Panc1 (cell line): ENCODE measurements around the gene JPH4. TPM values are rescaled to one million over a fixed set of nuclear protein-coding genes. Genes with fewer than 3 reads are reported as not detected.

Experiments used
- ATAC-seq: fragments of 200-7000 bp; cut with Tn5 transposase; 2 replicates; pipeline ENCODE4 v1.9.1; 2020; ENCODE audit warnings: mild to moderate bottlenecking, moderate library complexity
- BruUV-seq: library from RNA; stranded (reverse); fragments of 400-500 nt; replicated peaks from 2 replicates; lab custom pipeline; 2021; lab: Mats Ljungman, UMichigan
- CTCF ChIA-PET: fragments of 300-600 bp; sonication (Branson Sonifier 250); formaldehyde crosslinking; loops from one replicate; lab custom pipeline; 2022; ENCODE audit warnings: antibody characterized with exemption; lab: Charles Lee
- POLR2A ChIA-PET: fragments of 300-600 bp; sonication (Branson Sonifier 250); formaldehyde crosslinking; loops from one replicate; lab custom pipeline; 2022; ENCODE audit warnings: antibody characterized with exemption; lab: Charles Lee
- DNase-seq: peaks from one replicate; pipeline ENCODE4 v3.0.0-alpha.2; 2010; ENCODE audit warnings: low read depth, low spot score
- H3K27ac ChIP-seq: 2 replicates; pipeline ENCODE4 v1.5.1; 2011; ENCODE audit warnings: mild to moderate bottlenecking, low read length, inconsistent platforms
- H3K27me3 ChIP-seq: fragments of 200-500 bp; sonication (Bioruptor generic); 2 replicates; pipeline ENCODE4 v1.6.0; 2014; ENCODE audit warnings: low read length, inconsistent platforms; ENCODE audit not compliant: control insufficient read depth, insufficient read depth
- H3K36me3 ChIP-seq: fragments of 200-500 bp; sonication (Bioruptor generic); 2 replicates; pipeline ENCODE4 v1.5.1; 2014; ENCODE audit warnings: inconsistent platforms, mild to moderate bottlenecking, low read length, moderate library complexity; ENCODE audit not compliant: control insufficient read depth, insufficient read depth
- H3K4me1 ChIP-seq: 2 replicates; pipeline ENCODE4 v1.5.1; 2011; ENCODE audit warnings: inconsistent platforms, mild to moderate bottlenecking, low read length, moderate library complexity; ENCODE audit not compliant: control insufficient read depth, insufficient read depth
- H3K4me3 ChIP-seq, 2 experiments: 2 replicates each; pipeline ENCODE4 v1.5.1; 2011 to 2012; ENCODE audit warnings: low read depth in 2 of 2, low read length in 2 of 2, mild to moderate bottlenecking in 2 of 2, inconsistent platforms in 1 of 2, moderate library complexity in 1 of 2
- H3K9me3 ChIP-seq: fragments of 200-500 bp; sonication (Bioruptor generic); 2 replicates; pipeline ENCODE4 v1.5.1; 2014; ENCODE audit warnings: low read depth, mild to moderate bottlenecking, inconsistent platforms, low read length, moderate library complexity; ENCODE audit not compliant: control insufficient read depth, insufficient read depth
- POLR2AphosphoS5 ChIP-seq: IDR thresholded peaks from 2 replicates; pipeline ENCODE4 v1.6.1; 2012; ENCODE audit warnings: mild to moderate bottlenecking, low read depth, low read length, moderate library complexity
- SIN3A ChIP-seq: IDR thresholded peaks from 2 replicates; pipeline ENCODE4 v1.6.1; 2012; ENCODE audit warnings: low read depth, mild to moderate bottlenecking, low read length, moderate library complexity, borderline replicate concordance; ENCODE audit not compliant: insufficient read depth
- TCF7L2 ChIP-seq: IDR thresholded peaks from 2 replicates; pipeline ENCODE4 v1.6.1; 2011; ENCODE audit warnings: mild to moderate bottlenecking, low read depth, low read length, inconsistent platforms
- in situ Hi-C: cut with HindIII; loops from 2 replicates; pipeline ENCODE4 v1.10.0; 2016; ENCODE audit warnings: low sequenced_read_pairs, low pct_unique_long_range_greater_than_20kb
- intact Hi-C: fragments of 100-400 bp; cut with micrococcal nuclease; formaldehyde crosslinking; loops from one replicate; pipeline ENCODE4 v1.10.0; 2022; ENCODE audit not compliant: unreplicated experiment
- total RNA-seq: library from RNA; stranded (reverse); gene quantifications from one replicate; pipeline ENCODE4 v1.2.1, GENCODE V29; 2021; ENCODE audit not compliant: unreplicated experiment
- TF ChIP-seq, protein P1 (sequence below): fragments of 450-650 bp; IDR thresholded peaks from 2 replicates; pipeline ENCODE4 v1.5.1; 2017; ENCODE audit warnings: mild to moderate bottlenecking
- TF ChIP-seq, protein P2 (sequence below), 2 experiments: IDR thresholded peaks; 2 replicates each; pipeline ENCODE4 v1.6.1; 2011 to 2012; ENCODE audit warnings: low read depth in 2 of 2, control low read depth in 1 of 2, low read length in 1 of 2, mild to moderate bottlenecking in 1 of 2, moderate library complexity in 1 of 2; ENCODE audit not compliant: insufficient read depth in 1 of 2

The JPH4 gene
- total RNA-seq, 1 experiment from 2014 or later = 0.05 TPM

DNA sequence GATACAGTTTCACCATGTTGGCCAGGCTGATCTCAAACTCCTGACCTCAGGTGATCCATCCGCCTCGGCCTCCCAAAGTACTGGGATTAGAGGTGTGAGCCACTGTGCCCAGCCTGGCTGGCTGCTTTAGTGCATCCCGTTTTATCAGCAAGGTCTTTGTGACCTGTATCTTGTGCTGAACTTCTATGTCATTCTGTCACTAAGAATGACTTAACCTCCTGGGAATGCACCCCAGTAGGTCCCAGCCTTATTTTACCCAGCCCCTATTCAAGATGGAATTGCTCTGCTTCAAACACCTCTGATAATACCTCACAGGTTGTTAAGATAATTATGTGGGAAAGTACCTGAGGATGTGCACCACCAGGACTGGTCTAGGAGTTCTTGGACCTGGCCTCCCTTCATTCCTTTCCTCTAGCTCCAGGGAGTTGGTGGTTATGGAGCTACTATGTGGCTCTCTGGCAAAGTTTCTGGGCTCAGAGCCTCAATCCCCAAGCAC is 26.1 kb upstream of the JPH4 start:
- intact Hi-C loops (no loop called here), in situ Hi-C loops (no loop called here)
- no peak for DNase-seq
- ChIA-PET POLR2A (no interaction called here), CTCF (no interaction called here)
- Histone ChIP-seq H3K27ac (no peak overlapping the region), H3K4me3 (no peak overlapping the region), H3K4me1 (no peaks in the 10 kb centered on the region), H3K9me3 (no peaks in the 10 kb centered on the region), H3K36me3 (no peaks in the 10 kb centered on the region), H3K27me3 (peaks cover 3% of the 10 kb centered on the region; the same call in 1 of the 2 replicates)
- no TSS peak for BruUV-seq
- TF ChIP-seq POLR2AphosphoS5 = no peak
- TF ChIP-seq TCF7L2 = no peak
- TF ChIP-seq, protein P1, sequence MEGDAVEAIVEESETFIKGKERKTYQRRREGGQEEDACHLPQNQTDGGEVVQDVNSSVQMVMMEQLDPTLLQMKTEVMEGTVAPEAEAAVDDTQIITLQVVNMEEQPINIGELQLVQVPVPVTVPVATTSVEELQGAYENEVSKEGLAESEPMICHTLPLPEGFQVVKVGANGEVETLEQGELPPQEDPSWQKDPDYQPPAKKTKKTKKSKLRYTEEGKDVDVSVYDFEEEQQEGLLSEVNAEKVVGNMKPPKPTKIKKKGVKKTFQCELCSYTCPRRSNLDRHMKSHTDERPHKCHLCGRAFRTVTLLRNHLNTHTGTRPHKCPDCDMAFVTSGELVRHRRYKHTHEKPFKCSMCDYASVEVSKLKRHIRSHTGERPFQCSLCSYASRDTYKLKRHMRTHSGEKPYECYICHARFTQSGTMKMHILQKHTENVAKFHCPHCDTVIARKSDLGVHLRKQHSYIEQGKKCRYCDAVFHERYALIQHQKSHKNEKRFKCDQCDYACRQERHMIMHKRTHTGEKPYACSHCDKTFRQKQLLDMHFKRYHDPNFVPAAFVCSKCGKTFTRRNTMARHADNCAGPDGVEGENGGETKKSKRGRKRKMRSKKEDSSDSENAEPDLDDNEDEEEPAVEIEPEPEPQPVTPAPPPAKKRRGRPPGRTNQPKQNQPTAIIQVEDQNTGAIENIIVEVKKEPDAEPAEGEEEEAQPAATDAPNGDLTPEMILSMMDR = no peak
- TF ChIP-seq SIN3A = no peak
- TF ChIP-seq, protein P2, sequence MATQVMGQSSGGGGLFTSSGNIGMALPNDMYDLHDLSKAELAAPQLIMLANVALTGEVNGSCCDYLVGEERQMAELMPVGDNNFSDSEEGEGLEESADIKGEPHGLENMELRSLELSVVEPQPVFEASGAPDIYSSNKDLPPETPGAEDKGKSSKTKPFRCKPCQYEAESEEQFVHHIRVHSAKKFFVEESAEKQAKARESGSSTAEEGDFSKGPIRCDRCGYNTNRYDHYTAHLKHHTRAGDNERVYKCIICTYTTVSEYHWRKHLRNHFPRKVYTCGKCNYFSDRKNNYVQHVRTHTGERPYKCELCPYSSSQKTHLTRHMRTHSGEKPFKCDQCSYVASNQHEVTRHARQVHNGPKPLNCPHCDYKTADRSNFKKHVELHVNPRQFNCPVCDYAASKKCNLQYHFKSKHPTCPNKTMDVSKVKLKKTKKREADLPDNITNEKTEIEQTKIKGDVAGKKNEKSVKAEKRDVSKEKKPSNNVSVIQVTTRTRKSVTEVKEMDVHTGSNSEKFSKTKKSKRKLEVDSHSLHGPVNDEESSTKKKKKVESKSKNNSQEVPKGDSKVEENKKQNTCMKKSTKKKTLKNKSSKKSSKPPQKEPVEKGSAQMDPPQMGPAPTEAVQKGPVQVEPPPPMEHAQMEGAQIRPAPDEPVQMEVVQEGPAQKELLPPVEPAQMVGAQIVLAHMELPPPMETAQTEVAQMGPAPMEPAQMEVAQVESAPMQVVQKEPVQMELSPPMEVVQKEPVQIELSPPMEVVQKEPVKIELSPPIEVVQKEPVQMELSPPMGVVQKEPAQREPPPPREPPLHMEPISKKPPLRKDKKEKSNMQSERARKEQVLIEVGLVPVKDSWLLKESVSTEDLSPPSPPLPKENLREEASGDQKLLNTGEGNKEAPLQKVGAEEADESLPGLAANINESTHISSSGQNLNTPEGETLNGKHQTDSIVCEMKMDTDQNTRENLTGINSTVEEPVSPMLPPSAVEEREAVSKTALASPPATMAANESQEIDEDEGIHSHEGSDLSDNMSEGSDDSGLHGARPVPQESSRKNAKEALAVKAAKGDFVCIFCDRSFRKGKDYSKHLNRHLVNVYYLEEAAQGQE (IDR thresholded peaks at IDR 0.05; ENCODE audit: insufficient read depth in 1 of 2, low read depth in 2 of 2, low read length in 1 of 2) = no peak
- no peak for ATAC-seq

DNA sequence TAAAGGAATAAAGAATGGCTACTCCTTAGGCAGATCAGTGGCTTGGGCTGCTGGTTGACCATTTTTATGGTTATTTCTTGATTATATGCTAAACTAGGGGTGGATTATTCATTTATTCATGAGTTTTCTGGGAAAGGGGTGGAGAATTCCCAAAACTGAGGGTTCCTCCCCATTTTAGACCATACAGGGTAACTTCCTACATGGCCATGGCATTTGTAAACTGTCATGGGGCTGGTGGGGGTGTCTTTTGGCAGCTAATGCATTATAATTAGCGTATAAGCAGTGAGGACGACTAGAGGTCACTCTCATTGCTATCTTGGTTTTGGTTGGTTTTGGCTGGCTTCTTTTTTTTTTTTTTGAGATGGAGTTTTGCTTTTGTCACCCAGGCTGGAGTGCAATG is 25.6 kb upstream of the JPH4 start:
- H3K4me3 ChIP-seq = no peak overlapping the region
- ATAC-seq (no peak), DNase-seq (no peak)
- H3K36me3 ChIP-seq = no peaks in the 10 kb centered on the region
- H3K9me3 ChIP-seq = no peaks in the 10 kb centered on the region
- H3K4me1 ChIP-seq = no peaks in the 10 kb centered on the region
- POLR2A ChIA-PET = no interaction called here
- no TSS peak for BruUV-seq
- no peak overlapping the region for H3K27ac ChIP-seq
- CTCF ChIA-PET = no interaction called here
- no peak for TF ChIP-seq TCF7L2
- TF ChIP-seq, protein P2 (IDR thresholded peaks at IDR 0.05; ENCODE audit: insufficient read depth in 1 of 2, low read depth in 2 of 2, low read length in 1 of 2) = no peak
- intact Hi-C loops = no loop called here
- H3K27me3 ChIP-seq = peaks cover 3% of the 10 kb centered on the region; the same call in 1 of the 2 replicates
- in situ Hi-C loops = no loop called here
